SK-N-DZ (cell line): Measurements from ENCODE around the gene PRSS21.

Source experiments
- DNase-seq: peaks from one replicate; pipeline ENCODE4 v3.0.0-alpha.2; 2015; ENCODE audit warnings: low spot score

Gene PRSS21

GRCh38 chr16:2824626-2825025 lies 7.6 kb downstream of the PRSS21 start:
- DNase-seq: no peak

GRCh38 chr16:2825049-2825742 lies 8.2 kb downstream of the PRSS21 start:
- no peak for DNase-seq

- DNase-seq: no peak
Measured at GRCh38 chr16:2825906-2826305, 8.9 kb downstream of the PRSS21 start.

GRCh38 chr16:2826591-2827373 lies 9.7 kb downstream of the PRSS21 start:
- DNase-seq: no peak

GRCh38 chr16:2827374-2827791 lies 10.3 kb downstream of the PRSS21 start:
- no peak for DNase-seq

GRCh38 chr16:2827831-2828520 lies 10.9 kb downstream of the PRSS21 start:
- DNase-seq: no peak

- no peak for DNase-seq
Measured at GRCh38 chr16:2828521-2828840, 11.4 kb downstream of the PRSS21 start.

- no peak for DNase-seq
Measured at GRCh38 chr16:2828876-2829430, 11.9 kb downstream of the PRSS21 start.

GRCh38 chr16:2829501-2830354 lies 12.7 kb downstream of the PRSS21 start, which contains the start of gene ZG16B:
Gene ZG16B, plus strand, starts transcription at chr16:2830303. Its CDS starts 139 bp downstream, at chr16:2830442.
- no peak for DNase-seq

GRCh38 chr16:2830355-2830695 lies 13.3 kb downstream of the PRSS21 start:
- no peak for DNase-seq

GRCh38 chr16:2831203-2831602 lies 14.2 kb downstream of the PRSS21 start:
- no peak for DNase-seq

- no peak for DNase-seq
Measured at GRCh38 chr16:2833776-2834175, 16.7 kb downstream of the PRSS21 start.

GRCh38 chr16:2834968-2835367 lies 17.9 kb downstream of the PRSS21 start:
- DNase-seq: no peak

GRCh38 chr16:2835638-2836493 lies 18.8 kb downstream of the PRSS21 start:
- DNase-seq: no peak

- no peak for DNase-seq
Measured at GRCh38 chr16:2836646-2837508, 19.8 kb downstream of the PRSS21 start.

- DNase-seq: peak; percentile 67
Measured at GRCh38 chr16:2838928-2839327, 21.9 kb downstream of the PRSS21 start.

- no peak for DNase-seq
Measured at GRCh38 chr16:2839650-2840450, 22.8 kb downstream of the PRSS21 start.

GRCh38 chr16:2840914-2841313 lies 23.9 kb downstream of the PRSS21 start:
- no peak for DNase-seq
